Hepatocyte (in vitro differentiated cells): ENCODE data around the gene C1QTNF8. TPM values are rescaled to one million over a fixed set of nuclear protein-coding genes. Genes with fewer than 3 reads are reported as not detected.

Experiments
- DNase-seq: peaks from one replicate; pipeline ENCODE4 v3.0.0-alpha.2; 2016; ENCODE audit warnings: low spot score
- H2AFZ ChIP-seq: fragments of 200-600 bp; sonication (generic); 2 replicates; pipeline ENCODE4 v1.6.0; 2016; ENCODE audit warnings: antibody characterized with exemption, mild to moderate bottlenecking
- H3K27ac ChIP-seq: fragments of 200-600 bp; sonication (generic); 2 replicates; pipeline ENCODE4 v1.5.1; 2016; ENCODE audit warnings: mild to moderate bottlenecking
- H3K27me3 ChIP-seq: fragments of 200-600 bp; sonication (generic); 2 replicates; pipeline ENCODE4 v1.6.1; 2016
- H3K36me3 ChIP-seq: fragments of 200-600 bp; sonication (generic); replicated peaks from 2 replicates; pipeline ENCODE4 v1.5.1; 2016; ENCODE audit warnings: low read depth; ENCODE audit not compliant: insufficient read depth
- H3K4me1 ChIP-seq: fragments of 200-600 bp; sonication (generic); 2 replicates; pipeline ENCODE4 v1.5.1; 2016; ENCODE audit warnings: mild to moderate bottlenecking, moderate library complexity; ENCODE audit not compliant: insufficient read depth
- H3K4me2 ChIP-seq: fragments of 200-600 bp; sonication (generic); 2 replicates; pipeline ENCODE4 v1.6.0; 2016
- H3K4me3 ChIP-seq: fragments of 200-600 bp; sonication (generic); 2 replicates; pipeline ENCODE4 v1.5.1; 2016; ENCODE audit warnings: mild to moderate bottlenecking
- H3K79me2 ChIP-seq: fragments of 200-600 bp; sonication (generic); 2 replicates; pipeline ENCODE4 v1.6.0; 2017; ENCODE audit warnings: mild to moderate bottlenecking
- H3K9me2 ChIP-seq: fragments of 200-600 bp; sonication (generic); replicated peaks from 2 replicates; pipeline ENCODE4 v1.6.0; 2017; ENCODE audit warnings: mild to moderate bottlenecking; ENCODE audit not compliant: insufficient read depth
- H3K9me3 ChIP-seq: fragments of 200-600 bp; sonication (generic); 2 replicates; pipeline ENCODE4 v1.5.1; 2016; ENCODE audit warnings: low read depth, mild to moderate bottlenecking
- H4K20me1 ChIP-seq: fragments of 200-600 bp; sonication (generic); 2 replicates; pipeline ENCODE4 v1.6.0; 2016; ENCODE audit warnings: mild to moderate bottlenecking; ENCODE audit not compliant: insufficient read depth, poor library complexity, severe bottlenecking
- EZH2 ChIP-seq: fragments of 200-600 bp; sonication (generic); IDR thresholded peaks from 2 replicates; pipeline ENCODE4 v1.6.1; 2016; ENCODE audit warnings: antibody characterized with exemption, mild to moderate bottlenecking, borderline replicate concordance
- EZH2phosphoT487 ChIP-seq: fragments of 200-600 bp; sonication (generic); IDR thresholded peaks from one replicate; pipeline ENCODE4 v1.6.1; 2018; ENCODE audit warnings: antibody characterized with exemption, mild to moderate bottlenecking, low read depth, moderate library complexity; ENCODE audit not compliant: unreplicated experiment, severe bottlenecking
- WGBS: methylation state at CpG from one replicate; pipeline ENCODE4 v1.1.6; 2016; ENCODE audit warnings: low lambda C conversion rate; ENCODE audit errors: missing lambda C conversion rate; 5-methylcytosine and 5-hydroxymethylcytosine counted together
- polyA plus RNA-seq: library from polyadenylated mRNA; unstranded; fragments of >200 nt; fragmentation: Nextera tagmentation; extraction: Ambion mirVana; gene quantifications from 2 replicates; pipeline ENCODE4 v1.2.1, GENCODE V29; 2016
- total RNA-seq: library from RNA; depleted of rRNA; stranded (reverse); fragments of >200 nt; gene quantifications from 2 replicates; pipeline ENCODE4 v1.2.3, GENCODE V29; 2014
- TF ChIP-seq, protein P1 (sequence below): fragments of 200-600 bp; sonication (generic); IDR thresholded peaks from 2 replicates; pipeline ENCODE4 v1.5.1; 2016; ENCODE audit warnings: antibody characterized with exemption, mild to moderate bottlenecking; ENCODE audit not compliant: poor library complexity

The C1QTNF8 gene
- total and polyA plus RNA-seq, 2 experiments from 2014 or later: not detected

DNA sequence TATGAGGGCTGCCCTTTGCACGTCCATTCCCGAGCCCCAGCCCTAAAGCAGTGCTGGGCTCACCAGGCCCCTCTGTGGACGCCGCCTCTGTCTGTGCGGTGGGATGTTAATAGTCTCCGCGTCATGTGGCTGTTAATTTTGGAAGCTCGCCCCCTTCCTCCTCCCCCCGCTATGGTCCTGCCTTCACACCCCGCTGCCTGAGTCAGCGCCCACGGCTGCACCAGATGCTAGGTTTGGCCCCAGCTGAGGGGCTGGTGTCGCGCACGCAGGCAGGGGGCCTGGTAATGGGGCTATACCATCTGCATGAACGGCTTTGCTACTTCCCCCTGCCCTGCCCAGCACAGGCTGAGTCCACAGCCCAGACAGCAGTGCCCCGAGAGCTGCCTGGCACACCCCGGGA, 27.6 kb downstream of the C1QTNF8 start:
- Histone ChIP-seq H3K27me3 (peaks cover 30% of the 10 kb centered on the region), H3K4me1 (no peaks in the 10 kb centered on the region), H3K4me3 (no peak overlapping the region), H3K27ac (no peak overlapping the region), H3K4me2 (no peak overlapping the region), H3K36me3 (no peaks in the 10 kb centered on the region), H3K9me2 (no peaks in the 10 kb centered on the region), H3K79me2 (no peaks in the 10 kb centered on the region), H2AFZ (no peak overlapping the region), H4K20me1 (no peaks in the 10 kb centered on the region), H3K9me3 (no peaks in the 10 kb centered on the region)
- DNase-seq: no peak
- TF ChIP-seq EZH2phosphoT487 (no peak), EZH2 (no peak)
- TF ChIP-seq, protein P1, sequence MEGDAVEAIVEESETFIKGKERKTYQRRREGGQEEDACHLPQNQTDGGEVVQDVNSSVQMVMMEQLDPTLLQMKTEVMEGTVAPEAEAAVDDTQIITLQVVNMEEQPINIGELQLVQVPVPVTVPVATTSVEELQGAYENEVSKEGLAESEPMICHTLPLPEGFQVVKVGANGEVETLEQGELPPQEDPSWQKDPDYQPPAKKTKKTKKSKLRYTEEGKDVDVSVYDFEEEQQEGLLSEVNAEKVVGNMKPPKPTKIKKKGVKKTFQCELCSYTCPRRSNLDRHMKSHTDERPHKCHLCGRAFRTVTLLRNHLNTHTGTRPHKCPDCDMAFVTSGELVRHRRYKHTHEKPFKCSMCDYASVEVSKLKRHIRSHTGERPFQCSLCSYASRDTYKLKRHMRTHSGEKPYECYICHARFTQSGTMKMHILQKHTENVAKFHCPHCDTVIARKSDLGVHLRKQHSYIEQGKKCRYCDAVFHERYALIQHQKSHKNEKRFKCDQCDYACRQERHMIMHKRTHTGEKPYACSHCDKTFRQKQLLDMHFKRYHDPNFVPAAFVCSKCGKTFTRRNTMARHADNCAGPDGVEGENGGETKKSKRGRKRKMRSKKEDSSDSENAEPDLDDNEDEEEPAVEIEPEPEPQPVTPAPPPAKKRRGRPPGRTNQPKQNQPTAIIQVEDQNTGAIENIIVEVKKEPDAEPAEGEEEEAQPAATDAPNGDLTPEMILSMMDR: no peak
- 90% methylated on average over 12 of the region's 18 CpGs for WGBS

DNA sequence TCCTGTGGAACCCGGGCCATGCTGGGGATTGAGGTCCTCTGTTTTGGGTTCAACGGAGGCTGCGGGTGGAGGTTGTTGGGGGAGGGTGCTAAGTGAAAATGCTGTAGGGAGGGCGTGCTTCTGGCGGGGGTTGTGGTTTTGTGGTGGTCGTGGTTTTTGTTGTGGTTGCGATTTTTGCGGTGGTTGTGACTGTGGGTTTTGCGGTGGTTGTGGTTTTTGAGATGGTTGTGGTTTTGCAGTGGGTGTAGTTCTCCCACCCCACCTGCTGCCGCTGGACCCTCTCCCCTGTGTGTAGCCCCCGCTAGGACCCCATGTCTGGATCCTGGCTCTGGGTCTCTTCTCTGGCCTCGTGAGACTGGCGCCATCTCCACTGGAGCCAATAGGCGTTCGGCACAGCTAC, 28.4 kb downstream of the C1QTNF8 start:
- no peaks in the 10 kb centered on the region for H3K4me1 ChIP-seq
- 81% methylated on average over 15 of the region's 15 CpGs for WGBS
- H3K79me2 ChIP-seq: no peaks in the 10 kb centered on the region
- H3K9me2 ChIP-seq: no peaks in the 10 kb centered on the region
- H2AFZ ChIP-seq: no peak overlapping the region
- H3K4me2 ChIP-seq: no peak overlapping the region
- H3K27ac ChIP-seq: no peak overlapping the region
- no peaks in the 10 kb centered on the region for H3K9me3 ChIP-seq
- H4K20me1 ChIP-seq: no peaks in the 10 kb centered on the region
- no peak overlapping the region for H3K4me3 ChIP-seq
- TF ChIP-seq EZH2 (no peak), EZH2phosphoT487 (no peak)
- TF ChIP-seq, protein P1: no peak
- peaks cover 23% of the 10 kb centered on the region for H3K27me3 ChIP-seq
- H3K36me3 ChIP-seq: no peaks in the 10 kb centered on the region
- DNase-seq: no peak

- TF ChIP-seq EZH2 (no peak), EZH2phosphoT487 (no peak)
- TF ChIP-seq, protein P1: no peak
- 82% methylated on average over 24 of the region's 24 CpGs for WGBS
These were observed 29.4 kb downstream of the C1QTNF8 start for GRCh38 chr16:1066584-1067172.

More at GRCh38 chr16:1066584-1067172, 29.4 kb downstream of the C1QTNF8 start:
- H3K4me3 ChIP-seq: no peak overlapping the region
- H3K4me1 ChIP-seq: no peaks in the 10 kb centered on the region
- H3K27ac ChIP-seq: no peak overlapping the region
- no peak overlapping the region for H3K4me2 ChIP-seq
- H3K9me3 ChIP-seq: no peaks in the 10 kb centered on the region
- no peaks in the 10 kb centered on the region for H3K79me2 ChIP-seq
- no peaks in the 10 kb centered on the region for H3K9me2 ChIP-seq
- no peak for DNase-seq
- H3K36me3 ChIP-seq: no peaks in the 10 kb centered on the region
- H3K27me3 ChIP-seq: peaks cover 15% of the 10 kb centered on the region
- H4K20me1 ChIP-seq: no peaks in the 10 kb centered on the region
- no peak overlapping the region for H2AFZ ChIP-seq
